Lower leg skin (tissue), 4 donors: ENCODE measurements around the gene BOD1L1. TPM values are rescaled to one million over a fixed set of nuclear protein-coding genes. Genes with fewer than 3 reads are reported as not detected.

Experiments
- DNase-seq, 2 donors: peaks; one replicate each; pipeline ENCODE4 v3.0.0-alpha.2; 2019; ENCODE audit warnings: low spot score in 2 of 2
- H3K4me3 ChIP-seq: fragments of 200-600 bp; sonication (generic); 2 replicates; pipeline ENCODE4 v1.5.1; 2017; ENCODE audit warnings: mild to moderate bottlenecking, low read depth; ENCODE audit not compliant: poor library complexity, severe bottlenecking
- POLR2A ChIP-seq, 2 donors: fragments of 450-650 bp; IDR thresholded peaks; one replicate each; pipeline ENCODE4 v1.6.1; 2016 to 2017; ENCODE audit warnings: antibody characterized with exemption in 2 of 2, mild to moderate bottlenecking in 1 of 2, moderate library complexity in 1 of 2
- WGBS, 2 donors: methylation state at CpG; one replicate each; pipeline ENCODE4 v1.1.5; 2018; 5-methylcytosine and 5-hydroxymethylcytosine counted together
- intact Hi-C: fragments of 100-400 bp; cut with DNase I; formaldehyde crosslinking; loops from one replicate; pipeline ENCODE4 v1.15.0; 2023; ENCODE audit warnings: low total_unique reads
- total RNA-seq, 4 donors: library from RNA; depleted of rRNA; stranded (reverse); fragments of >200 nt; gene quantifications; one replicate each; pipeline ENCODE4 v1.1.0, GENCODE V29; 2016
- TF ChIP-seq, protein P1 (sequence below), 3 donors: fragments of 450-650 bp; IDR thresholded peaks; one replicate each; pipeline ENCODE4 v1.5.1; 2016; ENCODE audit warnings: antibody characterized with exemption in 3 of 3, mild to moderate bottlenecking in 3 of 3, moderate library complexity in 2 of 3

The BOD1L1 gene
- total RNA-seq, 4 donors from 2014 or later: 25.3 to 32.7 (median 30.6) TPM

DNA sequence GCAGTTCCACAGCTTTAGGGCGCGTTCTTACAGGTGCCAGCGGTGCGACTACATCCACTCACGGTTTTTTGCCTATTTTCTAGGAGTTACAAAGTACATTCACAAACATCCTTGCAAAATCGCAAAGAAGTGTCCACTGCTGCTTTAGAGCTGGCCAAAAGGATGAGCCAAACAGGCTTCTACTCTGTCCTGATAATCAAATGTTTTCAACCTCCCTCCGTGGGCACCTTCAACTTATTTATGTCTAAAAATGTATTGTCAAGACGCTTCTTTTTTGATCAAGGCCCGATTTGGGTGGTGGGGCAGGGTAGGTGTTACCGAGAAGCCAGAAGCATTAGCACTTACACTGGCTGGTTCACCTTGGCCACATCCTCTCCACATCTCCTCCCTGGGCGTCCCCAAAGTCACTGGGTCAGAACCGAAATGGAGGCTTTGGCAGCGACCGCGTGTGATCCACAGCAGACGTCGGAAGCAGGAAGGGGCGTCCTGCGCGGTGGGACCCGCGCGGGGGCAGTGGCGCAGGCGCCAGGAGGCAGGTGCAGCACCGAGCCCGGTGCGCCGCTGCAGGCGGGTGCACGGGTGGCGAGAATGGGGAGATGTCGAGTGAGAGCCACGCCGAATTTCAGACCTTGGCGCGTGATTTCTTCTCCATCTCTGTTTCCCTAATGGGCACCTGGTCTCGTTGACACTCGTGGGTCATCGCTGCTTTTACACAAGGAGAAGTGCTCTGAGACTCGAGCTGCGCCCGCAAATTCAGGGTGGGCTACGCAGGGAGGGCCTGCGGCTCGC, 100.1 kb downstream of the BOD1L1 start:
- DNase-seq: peak in 1 of 2 donors; percentile 78
- no peak overlapping the region for H3K4me3 ChIP-seq

DNA sequence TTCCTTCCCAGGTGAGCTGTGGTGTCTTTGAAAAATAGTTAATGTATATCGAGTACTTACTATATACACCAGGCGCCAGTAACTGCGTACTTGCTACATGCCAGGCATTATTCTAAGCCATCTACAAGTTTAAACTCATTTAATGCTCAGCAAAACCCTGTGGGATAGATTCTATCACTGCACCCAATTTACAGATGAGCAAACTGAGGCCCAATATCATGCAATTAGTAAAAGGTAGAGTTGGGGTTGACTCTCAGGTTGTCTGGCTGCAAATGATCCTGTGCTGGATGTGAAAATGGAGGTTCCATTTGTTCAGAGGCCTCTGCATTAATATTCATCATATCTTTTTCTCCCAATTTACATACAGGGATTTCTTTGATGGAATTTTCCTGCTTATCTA, 100.9 kb downstream of the BOD1L1 start:
- TF ChIP-seq, protein P1, sequence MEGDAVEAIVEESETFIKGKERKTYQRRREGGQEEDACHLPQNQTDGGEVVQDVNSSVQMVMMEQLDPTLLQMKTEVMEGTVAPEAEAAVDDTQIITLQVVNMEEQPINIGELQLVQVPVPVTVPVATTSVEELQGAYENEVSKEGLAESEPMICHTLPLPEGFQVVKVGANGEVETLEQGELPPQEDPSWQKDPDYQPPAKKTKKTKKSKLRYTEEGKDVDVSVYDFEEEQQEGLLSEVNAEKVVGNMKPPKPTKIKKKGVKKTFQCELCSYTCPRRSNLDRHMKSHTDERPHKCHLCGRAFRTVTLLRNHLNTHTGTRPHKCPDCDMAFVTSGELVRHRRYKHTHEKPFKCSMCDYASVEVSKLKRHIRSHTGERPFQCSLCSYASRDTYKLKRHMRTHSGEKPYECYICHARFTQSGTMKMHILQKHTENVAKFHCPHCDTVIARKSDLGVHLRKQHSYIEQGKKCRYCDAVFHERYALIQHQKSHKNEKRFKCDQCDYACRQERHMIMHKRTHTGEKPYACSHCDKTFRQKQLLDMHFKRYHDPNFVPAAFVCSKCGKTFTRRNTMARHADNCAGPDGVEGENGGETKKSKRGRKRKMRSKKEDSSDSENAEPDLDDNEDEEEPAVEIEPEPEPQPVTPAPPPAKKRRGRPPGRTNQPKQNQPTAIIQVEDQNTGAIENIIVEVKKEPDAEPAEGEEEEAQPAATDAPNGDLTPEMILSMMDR (IDR thresholded peaks at IDR 0.05): no peak
- no peak for TF ChIP-seq POLR2A (IDR thresholded peaks at IDR 0.05)
- no peak for DNase-seq
- intact Hi-C loops: no loop called here

More for the DNA sequence above, 100.1 kb downstream of the BOD1L1 start:
- TF ChIP-seq, protein P1 (IDR thresholded peaks at IDR 0.05): no peak
- TF ChIP-seq POLR2A (IDR thresholded peaks at IDR 0.05): no peak
- 4 to 7% methylated on average over 42 to 44 of the region's 46 CpGs for WGBS, 2 donors
- intact Hi-C loops: no loop called here

DNA sequence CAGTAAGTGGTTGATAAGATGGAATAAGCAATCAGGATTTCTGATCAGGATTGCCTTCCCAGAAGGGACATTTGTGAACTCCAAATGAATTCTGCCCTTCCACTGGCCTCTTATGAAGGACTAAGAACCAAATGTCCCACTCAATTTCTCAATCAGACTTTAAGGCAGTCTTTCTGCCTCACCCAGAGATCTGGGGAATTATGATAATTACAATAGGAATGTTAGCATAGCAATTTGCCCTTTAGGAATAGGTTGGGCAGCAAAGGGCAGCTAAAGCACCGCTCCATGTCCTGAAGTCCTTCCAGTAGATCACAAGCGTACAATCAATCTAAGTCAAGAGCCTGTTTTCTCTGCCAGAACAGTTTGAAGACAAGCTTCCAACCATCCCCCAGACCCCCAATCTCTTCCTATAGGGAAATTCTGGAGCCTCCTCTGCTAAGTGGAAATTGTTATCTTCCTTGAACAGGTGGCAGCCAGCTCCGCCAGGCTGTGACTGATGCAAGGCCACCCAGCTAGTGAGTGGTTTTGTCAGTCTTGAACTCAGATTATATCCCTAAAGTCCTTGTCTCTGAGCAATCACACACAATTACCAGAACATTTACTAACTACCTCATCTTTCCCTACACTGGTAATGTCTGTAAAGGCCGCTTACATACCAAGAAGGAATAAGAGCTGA, 101.8 kb downstream of the BOD1L1 start:
- no peak for DNase-seq
- WGBS, 2 donors: 56 to 65% methylated on average over 4 of the region's 4 CpGs
- no peak overlapping the region for H3K4me3 ChIP-seq
- intact Hi-C loops: no loop called here
- TF ChIP-seq, protein P1 (IDR thresholded peaks at IDR 0.05): no peak
- TF ChIP-seq POLR2A (IDR thresholded peaks at IDR 0.05): no peak

More for the DNA sequence above, 100.9 kb downstream of the BOD1L1 start:
- H3K4me3 ChIP-seq: no peak overlapping the region
- WGBS, 2 donors: 47 to 55% methylated on average over 3 of the region's 3 CpGs

DNA sequence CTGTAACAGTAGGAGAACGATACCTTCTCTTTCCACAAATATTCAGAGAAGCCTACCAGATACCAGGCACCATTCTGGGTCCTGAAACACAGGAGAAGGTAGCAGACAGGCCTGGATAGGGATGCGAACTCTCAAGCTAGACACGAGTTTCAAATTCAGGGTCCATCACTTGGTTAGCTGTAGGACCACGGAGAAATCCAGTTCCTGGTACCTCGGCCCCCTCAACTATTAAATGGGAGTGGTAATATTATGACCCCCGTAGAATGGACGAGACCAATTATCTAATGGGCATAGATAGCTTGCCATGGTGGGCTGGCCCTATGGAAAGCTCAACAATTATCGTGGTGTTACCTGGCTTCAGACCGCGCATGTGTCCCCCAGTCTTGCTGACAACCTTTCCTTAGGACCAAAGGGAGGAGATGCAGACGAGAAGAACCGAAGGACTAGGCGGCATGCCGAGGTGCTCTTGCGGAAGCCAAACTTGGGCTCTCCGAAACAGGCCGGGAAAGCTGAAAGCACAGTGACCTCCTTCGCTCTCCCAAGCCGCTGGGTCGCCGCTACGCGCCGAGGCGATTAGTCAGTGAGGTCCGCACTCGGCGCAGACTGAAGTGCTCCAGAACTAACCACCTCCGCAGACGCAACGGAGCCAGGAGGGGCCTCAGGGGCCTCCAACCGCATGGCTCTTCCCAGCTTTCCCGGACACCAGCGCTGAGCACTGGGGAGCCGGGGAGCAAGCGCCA, 102.9 kb downstream of the BOD1L1 start:
- TF ChIP-seq, protein P1 (IDR thresholded peaks at IDR 0.05): no peak
- no peak for TF ChIP-seq POLR2A (IDR thresholded peaks at IDR 0.05)
- 11 to 13% methylated on average over 36 of the region's 36 CpGs for WGBS, 2 donors
- H3K4me3 ChIP-seq: no peak overlapping the region
- intact Hi-C loops: no loop called here
- DNase-seq: peak in 1 of 2 donors; percentile 7

DNA sequence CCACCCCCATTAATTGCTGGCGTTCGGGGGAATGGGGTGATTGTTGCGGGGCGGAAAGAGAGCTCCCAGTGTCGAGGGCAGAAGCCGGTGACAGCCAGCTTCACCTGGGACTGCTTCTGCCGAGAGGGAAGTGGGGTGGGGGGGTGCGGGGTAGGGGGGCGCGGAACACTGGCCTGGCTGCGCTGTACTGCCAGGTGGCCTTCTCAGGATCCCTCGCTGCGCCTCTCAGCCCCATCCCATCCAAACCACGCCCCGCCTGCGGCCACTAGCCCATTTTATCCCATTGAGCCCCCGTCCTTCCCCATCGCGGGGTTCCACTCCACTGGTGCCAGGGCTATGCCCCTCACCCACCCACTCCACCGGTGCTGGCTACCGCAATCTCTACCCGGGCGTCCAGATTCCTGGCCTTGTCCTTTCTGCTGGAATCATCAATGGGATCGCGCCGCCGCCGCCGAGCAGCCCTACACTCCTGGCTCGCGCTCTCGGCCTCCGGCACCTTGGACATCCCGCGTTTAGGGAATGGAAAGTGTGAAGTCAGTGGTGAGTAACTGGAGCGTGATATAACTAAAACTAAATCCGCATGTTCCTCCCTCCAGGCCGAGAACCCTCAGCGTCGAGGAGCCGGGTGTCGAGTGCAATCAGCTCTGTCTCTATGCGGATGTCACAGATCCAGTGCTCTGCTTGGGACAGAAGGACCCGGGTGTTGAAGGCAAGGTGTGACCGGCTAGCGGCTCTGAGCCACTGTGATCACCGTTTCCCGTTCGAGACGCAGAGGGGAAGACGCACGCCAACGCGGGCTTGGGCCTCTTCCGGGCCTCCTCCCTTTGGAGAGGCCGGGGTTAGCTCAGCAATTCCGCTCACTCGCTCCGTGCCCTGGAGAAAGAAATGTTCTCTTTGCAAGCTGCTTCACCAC, 103.7 kb downstream of the BOD1L1 start:
- DNase-seq: peak in 1 of 2 donors; percentile 7
- intact Hi-C loops: no loop called here
- no peak for TF ChIP-seq POLR2A (IDR thresholded peaks at IDR 0.05)
- TF ChIP-seq, protein P1 (IDR thresholded peaks at IDR 0.05): no peak
- 14 to 18% methylated on average over 44 to 52 of the region's 59 CpGs for WGBS, 2 donors
- H3K4me3 ChIP-seq: no peak overlapping the region
